ENCODE measurements around the gene ATCAY.
"Not testable (repeated sequence)": the region's sequence is repeated elsewhere in the genome, so short reads cannot be mapped to it uniquely, and the experiment has no call there.

The ATCAY gene

DNA sequence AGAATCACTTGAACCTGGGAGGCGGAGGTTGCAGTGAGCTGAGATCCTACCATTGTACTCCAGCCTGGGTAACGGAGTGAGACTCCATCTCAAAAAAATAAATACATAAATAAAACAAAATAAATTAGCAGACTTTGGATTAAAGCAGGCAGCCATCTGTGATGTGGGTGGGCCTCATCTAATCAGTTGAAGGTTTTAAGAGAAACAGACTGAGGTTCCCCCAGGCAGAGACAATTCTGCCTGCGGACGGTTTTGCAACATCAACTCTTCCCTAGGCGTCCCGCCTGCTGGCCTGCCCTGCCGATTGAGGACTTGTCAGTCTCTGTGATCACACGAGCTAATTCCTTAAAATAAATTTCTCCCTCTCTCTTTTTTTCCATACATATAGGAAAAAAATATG lies 23.7 kb downstream of the ATCAY start:
- DNase-seq, result no peak

GRCh38 chr19:3907626-3908265 lies 27.3 kb downstream of the ATCAY start:
- DNase-seq, result no peak

DNA sequence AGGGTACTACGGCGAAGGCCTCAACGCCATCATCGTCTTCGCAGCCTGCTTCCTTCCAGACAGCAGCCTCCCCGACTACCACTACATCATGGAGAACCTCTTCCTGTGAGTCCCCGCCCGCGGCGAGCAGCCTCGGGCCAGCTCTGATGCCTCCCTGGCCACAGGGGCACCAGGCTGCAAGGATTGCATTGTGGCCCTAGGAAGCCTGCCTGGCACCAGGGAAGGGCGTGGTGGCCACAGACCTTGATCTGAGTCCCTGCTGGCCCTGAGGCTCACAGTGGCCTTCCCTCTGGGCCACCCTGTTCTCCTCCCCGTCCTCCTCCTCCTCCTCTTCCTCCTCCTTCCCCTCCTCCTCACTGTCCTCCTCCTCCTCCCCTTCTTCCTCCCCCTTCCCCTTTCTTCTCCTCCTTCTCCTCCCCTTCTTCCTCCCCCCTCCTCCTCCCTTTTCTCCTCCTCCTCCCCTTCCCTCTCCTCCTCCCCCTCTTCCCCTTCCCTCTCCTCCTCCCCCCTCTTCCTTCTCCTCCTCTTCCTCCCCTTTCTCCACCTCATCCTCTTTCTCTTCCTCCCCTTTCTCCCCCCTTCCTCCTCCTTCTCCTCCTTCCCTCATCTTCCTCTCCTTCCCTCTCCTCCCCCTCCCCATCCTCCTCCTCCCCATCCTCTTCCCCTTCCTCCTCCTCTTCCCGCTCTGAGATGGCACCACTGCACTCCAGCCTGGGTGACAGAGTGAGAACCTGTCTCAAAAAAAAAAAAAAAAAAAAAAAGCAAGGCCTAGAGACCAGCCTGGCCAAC lies 28.0 kb downstream of the ATCAY start:
- no peak for DNase-seq

DNA sequence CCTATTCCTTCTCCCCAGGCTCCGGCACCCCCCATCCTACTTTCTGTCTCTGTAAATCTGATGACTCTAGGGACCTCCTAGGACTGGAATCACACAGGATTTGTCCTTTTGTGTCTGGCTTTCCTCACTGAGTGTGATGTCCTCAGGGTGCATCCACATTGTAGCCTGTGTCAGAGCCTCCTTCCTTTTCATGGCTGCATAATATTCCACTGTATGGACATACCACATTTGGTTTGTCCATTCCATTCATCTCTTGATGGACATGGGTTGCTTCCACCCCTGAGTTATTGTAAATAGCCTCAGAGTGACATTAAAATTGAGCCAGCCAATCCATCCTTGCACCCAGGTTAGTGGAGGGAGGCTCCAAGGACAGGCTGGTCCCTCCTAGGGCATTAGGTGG lies 29.6 kb downstream of the ATCAY start:
- no peak for DNase-seq

DNA sequence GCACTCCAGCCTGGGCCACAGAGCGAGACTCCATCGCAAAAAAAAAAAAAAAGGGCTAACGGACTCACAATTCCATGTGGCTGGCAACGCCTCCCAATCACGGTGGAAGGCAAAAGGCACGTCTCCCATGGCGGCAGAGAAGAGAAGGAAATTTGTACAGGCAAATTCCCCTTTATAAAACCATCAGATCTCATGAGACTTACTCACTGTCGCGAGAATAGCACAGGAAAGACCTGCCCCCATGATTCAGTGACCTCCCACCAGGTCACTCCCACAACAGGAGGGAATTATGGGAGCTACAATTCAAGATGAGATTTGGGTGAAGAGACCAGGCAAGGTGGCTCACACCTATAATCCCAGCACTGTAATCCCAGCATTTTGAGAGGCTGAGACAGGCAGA lies 33.7 kb downstream of the ATCAY start:
- no peak for DNase-seq

GRCh38 chr19:3916033-3916432 lies 35.5 kb downstream of the ATCAY start:
- no peak for DNase-seq

GRCh38 chr19:3919793-3920192 lies 39.3 kb downstream of the ATCAY start:
- no peak for DNase-seq

DNA sequence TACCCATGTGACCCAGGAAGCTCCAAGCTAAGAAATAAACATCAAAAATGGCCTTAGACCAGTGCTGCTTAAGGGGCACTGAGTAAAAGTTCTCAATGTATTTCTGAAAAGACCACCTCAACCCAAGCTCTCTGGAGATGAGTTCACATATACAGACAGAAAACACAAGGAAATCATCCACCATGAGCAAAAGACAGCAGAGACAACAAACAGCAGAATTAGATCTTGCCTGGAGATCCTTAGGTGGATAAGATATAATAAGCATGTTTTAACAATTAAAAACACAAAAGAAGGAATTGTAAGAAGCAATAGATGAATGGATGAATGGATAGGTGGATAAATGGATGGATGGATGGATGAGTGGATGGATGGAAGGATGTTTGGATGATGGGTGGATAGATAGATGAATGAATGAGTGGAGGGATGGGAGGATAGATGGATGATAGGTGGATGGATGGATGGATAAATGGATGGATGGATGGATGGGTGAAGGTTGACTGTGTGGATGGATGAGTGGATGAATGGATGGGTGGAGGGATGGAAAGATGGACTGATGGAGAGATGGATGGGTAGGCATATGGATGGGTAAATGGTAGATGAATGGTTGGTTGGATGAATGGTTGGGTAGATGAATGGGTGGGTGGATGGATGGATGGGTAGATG lies 42.7 kb downstream of the ATCAY start:
- DNase-seq, result no peak

DNA sequence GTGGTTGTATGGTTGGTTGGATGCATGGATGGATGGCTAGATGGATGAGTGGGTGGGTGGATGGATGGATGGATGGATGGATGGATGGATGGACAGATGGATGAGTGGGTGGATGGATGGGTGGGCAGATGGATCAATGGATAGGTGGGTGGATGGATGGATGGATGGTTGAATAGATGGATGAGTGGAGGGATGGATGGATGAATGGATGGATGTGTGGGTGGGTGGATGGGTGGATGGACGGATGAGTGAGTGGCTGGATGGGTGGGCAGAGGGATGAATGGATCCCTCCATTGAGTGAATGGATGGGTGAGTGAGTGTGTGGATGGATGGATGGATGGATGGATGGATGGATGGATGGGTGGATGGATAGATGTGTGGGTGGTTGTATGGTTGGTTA lies 43.4 kb downstream of the ATCAY start:
- DNase-seq, result no peak

DNA sequence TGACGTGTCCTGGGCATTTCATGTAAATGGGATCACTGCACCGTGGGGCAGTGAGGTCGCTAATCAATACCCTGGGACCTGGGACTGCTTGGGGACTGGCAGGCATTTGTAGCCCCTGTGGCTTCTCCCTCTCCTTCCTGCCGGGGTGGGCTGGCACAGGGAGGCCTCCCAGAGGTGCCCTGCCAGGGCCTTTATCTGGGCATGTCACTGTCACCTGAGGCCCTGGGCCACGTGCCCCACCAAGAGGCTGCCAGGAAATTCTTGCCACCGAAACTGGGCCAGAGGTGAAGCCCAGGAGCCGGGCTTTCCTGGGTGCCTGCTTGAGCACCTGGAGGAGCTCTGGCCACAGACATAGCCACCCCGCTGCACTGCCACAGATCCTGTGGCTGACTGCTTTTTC lies 50.6 kb downstream of the ATCAY start:
- no peak for DNase-seq

GRCh38 chr19:3932931-3933810 lies 52.7 kb downstream of the ATCAY start, which contains the start of gene NMRK2:
Gene NMRK2, plus strand, starts transcription at chr19:3933069. Its CDS starts 603 bp downstream, at chr19:3933672.
- no peak for DNase-seq

DNA sequence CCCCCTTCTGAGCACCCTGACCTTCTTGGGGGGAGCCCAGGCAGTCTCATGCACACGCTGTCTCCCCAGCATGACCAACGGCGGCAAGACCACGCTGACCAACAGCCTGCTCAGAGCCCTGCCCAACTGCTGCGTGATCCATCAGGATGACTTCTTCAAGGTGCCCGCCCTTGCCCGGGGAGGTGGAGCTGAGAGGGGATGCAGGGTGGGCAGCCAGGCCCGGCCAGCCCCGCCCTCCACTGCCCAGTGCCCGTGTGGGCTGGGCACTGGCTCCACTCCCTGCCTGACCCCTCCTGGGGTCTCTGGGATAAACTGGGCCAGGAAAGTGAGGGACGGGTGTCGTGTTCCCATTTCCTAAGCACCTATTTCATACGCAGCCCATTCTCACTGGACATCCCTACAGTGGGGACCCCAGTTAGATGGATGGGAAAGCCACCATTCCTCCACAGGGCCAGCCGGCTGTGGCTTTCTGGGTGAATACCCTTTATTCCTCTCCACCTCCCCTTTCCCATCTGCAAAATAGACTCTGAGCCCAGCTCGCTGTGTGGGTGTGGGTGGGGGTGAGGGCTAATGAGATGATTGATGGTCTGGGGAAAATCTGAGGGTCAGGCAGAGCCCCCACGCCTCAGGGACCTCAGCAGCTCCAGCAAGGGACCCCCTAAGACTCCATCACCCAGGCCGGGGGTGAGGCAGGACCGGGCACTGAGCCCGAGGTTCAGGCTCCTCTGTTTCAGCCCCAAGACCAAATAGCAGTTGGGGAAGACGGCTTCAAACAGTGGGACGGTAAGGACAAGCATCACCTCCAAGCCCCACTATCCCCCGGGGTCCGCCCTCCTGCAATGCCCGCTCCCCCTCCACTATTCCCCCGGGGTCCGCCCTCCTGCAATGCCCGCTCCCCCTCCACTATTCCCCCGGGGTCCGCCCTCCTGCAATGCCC lies 56.3 kb downstream of the ATCAY start:
- DNase-seq, result no peak

DNA sequence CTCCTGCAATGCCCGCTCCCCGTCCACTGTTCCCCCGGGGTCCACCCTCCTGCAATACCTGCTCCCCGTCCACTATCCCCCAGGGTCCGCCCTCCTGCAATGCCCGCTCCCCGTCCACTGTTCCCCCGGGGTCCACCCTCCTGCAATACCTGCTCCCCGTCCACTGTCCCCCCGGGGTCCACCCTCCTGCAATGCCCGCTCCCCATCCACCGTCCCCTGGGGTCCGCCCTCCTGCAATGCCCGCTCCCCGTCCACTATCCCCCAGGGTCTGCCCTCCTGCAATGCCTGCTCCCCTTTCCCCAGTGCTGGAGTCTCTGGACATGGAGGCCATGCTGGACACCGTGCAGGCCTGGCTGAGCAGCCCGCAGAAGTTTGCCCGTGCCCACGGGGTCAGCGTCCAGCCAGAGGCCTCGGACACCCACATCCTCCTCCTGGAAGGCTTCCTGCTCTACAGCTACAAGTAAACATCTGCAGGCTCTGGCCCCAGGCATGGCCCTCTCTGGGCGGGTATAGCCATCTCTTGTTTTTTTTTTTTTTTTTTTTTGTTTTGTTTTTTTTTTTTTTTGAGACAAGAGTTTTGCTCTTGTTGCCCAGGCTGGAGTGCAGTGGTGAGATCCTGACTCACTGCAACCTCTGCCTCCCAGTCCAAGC lies 57.9 kb downstream of the ATCAY start:
- not testable (repeated sequence) for DNase-seq

GRCh38 chr19:3942790-3943409 lies 62.4 kb downstream of the ATCAY start:
- no peak for DNase-seq

DNA sequence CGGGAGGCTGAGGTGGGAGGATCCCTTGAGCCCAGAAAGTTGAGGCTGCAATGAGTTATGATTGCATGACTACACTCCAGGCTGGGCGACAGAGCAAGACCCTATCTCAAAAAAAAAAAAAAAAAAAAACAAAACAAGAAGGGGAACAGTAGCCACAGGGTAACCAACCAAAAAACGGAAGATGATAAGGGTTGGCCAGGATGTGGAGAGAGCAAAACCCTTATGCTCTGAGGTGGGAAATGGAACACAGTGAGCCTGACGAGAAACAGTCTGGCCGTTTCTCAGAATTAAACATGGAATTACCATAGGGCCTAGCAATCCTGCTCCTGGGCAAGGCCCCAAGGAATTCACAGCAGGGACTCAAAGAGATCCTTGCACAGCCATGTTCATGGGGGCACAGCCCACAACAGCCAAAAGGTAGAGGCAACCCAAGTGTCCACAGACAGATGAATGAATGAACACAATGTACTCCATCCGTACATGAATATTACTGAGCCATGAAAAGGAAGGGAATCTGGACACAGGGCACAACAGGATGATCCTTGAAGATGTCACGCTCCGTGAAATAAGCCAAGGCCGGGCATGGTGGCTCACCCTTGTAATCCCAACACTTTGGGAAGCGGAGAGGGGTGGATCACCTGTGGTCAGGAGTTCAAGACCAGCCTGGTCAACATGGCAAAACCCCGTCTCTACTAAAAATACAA lies 63.7 kb downstream of the ATCAY start:
- no peak for DNase-seq

DNA sequence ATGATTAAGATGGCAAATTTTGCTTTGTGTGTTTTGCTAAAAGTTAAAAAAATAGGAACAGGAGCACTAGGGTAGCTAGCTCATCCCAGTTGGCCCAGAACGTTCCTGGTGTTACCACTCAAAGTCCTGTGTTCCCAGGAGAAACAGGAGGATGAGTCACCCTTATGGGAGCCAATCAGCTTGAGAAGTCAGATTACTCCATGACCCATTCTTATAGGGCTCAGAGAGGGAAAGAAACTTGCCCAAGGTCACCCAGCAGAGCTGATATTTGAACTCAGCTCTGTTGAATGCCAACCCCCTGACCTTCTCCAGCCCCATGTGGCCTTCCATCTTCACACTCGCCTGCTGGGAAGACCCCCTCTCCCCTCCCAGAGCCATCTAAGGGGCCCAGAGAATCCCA lies 65.4 kb downstream of the ATCAY start:
- DNase-seq, result peak; percentile 18

GRCh38 chr19:3947316-3947933 lies 66.9 kb downstream of the ATCAY start:
- DNase-seq, result not testable (repeated sequence)

GRCh38 chr19:3949294-3949693 lies 68.8 kb downstream of the ATCAY start:
- DNase-seq, result no peak

- DNase-seq, result no peak
Observed at GRCh38 chr19:3949997-3950859, 69.7 kb downstream of the ATCAY start.
